Activated T-helper 17 cell treated with anti-CD3 and anti-CD28 coated beads, Interleukin-2, amount 50 U/mL, for 72 hours (primary cell): ENCODE results near the gene LAMTOR3. TPM values are rescaled to one million over a fixed set of nuclear protein-coding genes. Genes with fewer than 3 reads are reported as not detected.
"Not testable (repeated sequence)": the region's sequence is repeated elsewhere in the genome, so short reads cannot be mapped to it uniquely, and the experiment has no call there.

Source experiments
- ATAC-seq: fragments of 150-1000 bp; cut with Tn5 transposase; replicated peaks from 2 replicates; pipeline ENCODE4 v1.10.0; 2021; ENCODE audit warnings: mild to moderate bottlenecking, moderate library complexity
- H3K27ac Mint-ChIP-seq: one replicate; pipeline ENCODE4 v1.8.0; 2022; ENCODE audit warnings: mixed read lengths
- H3K27me3 Mint-ChIP-seq: one replicate; pipeline ENCODE4 v1.8.0; 2022; ENCODE audit warnings: mixed read lengths
- H3K36me3 Mint-ChIP-seq: one replicate; pipeline ENCODE4 v1.8.0; 2022; ENCODE audit warnings: low read depth, mild to moderate bottlenecking, mixed read lengths
- H3K4me1 Mint-ChIP-seq: one replicate; pipeline ENCODE4 v1.8.0; 2022; ENCODE audit warnings: mixed read lengths
- H3K4me3 Mint-ChIP-seq: one replicate; pipeline ENCODE4 v1.8.0; 2022; ENCODE audit warnings: mild to moderate bottlenecking, mixed read lengths
- H3K9me3 Mint-ChIP-seq: one replicate; pipeline ENCODE4 v1.8.0; 2022; ENCODE audit warnings: mixed read lengths
- total RNA-seq, 2 donors: library from RNA; stranded (reverse); gene quantifications; one replicate each; pipeline ENCODE4 v1.2.3, GENCODE V29; 2022

The LAMTOR3 gene
- total RNA-seq, 2 donors from 2014 or later, result 31.6 to 31.9 TPM

GRCh38 chr4:99832321-99832720, 61.9 kb downstream of the LAMTOR3 start:
- Mint-ChIP-seq H3K4me3 (no peak overlapping the region), H3K27ac (no peak overlapping the region), H3K36me3 (peaks cover 35% of the 10 kb centered on the region), H3K4me1 (peaks cover 30% of the 10 kb centered on the region), H3K27me3 (no peaks in the 10 kb centered on the region), H3K9me3 (no peaks in the 10 kb centered on the region)
- ATAC-seq, result no peak

- not testable (repeated sequence) for ATAC-seq, H3K4me3 Mint-ChIP-seq, H3K27ac Mint-ChIP-seq, H3K27me3 Mint-ChIP-seq, H3K9me3 Mint-ChIP-seq
- Mint-ChIP-seq H3K36me3 (peaks cover 16% of the 10 kb centered on the region), H3K4me1 (peaks cover 26% of the 10 kb centered on the region)
These were observed 64.2 kb downstream of the LAMTOR3 start for GRCh38 chr4:99830051-99830450.

- H3K36me3 Mint-ChIP-seq, result peaks cover 23% of the 10 kb centered on the region
- no peak for ATAC-seq
- no peak overlapping the region for H3K4me3 Mint-ChIP-seq
- H3K9me3 Mint-ChIP-seq, result no peaks in the 10 kb centered on the region
- H3K27ac Mint-ChIP-seq, result no peak overlapping the region
- H3K4me1 Mint-ChIP-seq, result peaks cover 40% of the 10 kb centered on the region
- H3K27me3 Mint-ChIP-seq, result no peaks in the 10 kb centered on the region
These were observed 65.8 kb downstream of the LAMTOR3 start for GRCh38 chr4:99828477-99828876.

Other genes with a start within 250 kb of the LAMTOR3 start
- gene C4orf54, start 236.6 kb downstream of the LAMTOR3 start, total RNA-seq, result not detected
- 10 to 100 TPM; 52.9 to 58.4 TPM for gene DAPP1, start 77.6 kb downstream of the LAMTOR3 start, total RNA-seq
- 10 to 100 TPM; 43.4 to 45.1 TPM for gene DNAJB14, start 52.2 kb upstream of the LAMTOR3 start, total RNA-seq
- 100 to 1,000 TPM; 519 to 844 TPM for gene H2AZ1, start 55.8 kb upstream of the LAMTOR3 start, total RNA-seq